GM12878 (cell line): ENCODE data around the gene SETBP1.

ENCODE experiments used
- CBX5 ChIP-seq: sonication (generic); IDR thresholded peaks from 2 replicates; pipeline ENCODE4 v1.6.1; 2016; ENCODE audit warnings: low read depth, moderate library complexity, mild to moderate bottlenecking, inconsistent platforms
- EZH2 ChIP-seq: IDR thresholded peaks from 2 replicates; pipeline ENCODE4 v1.6.1; 2012; ENCODE audit warnings: low read depth, mild to moderate bottlenecking, control low read depth, inconsistent platforms, low read length, borderline replicate concordance; ENCODE audit not compliant: control insufficient read depth
- RAD21 ChIP-seq: IDR thresholded peaks from 2 replicates; pipeline ENCODE4 v1.6.1; 2011; ENCODE audit warnings: mild to moderate bottlenecking, low read depth, low read length, moderate library complexity; ENCODE audit not compliant: insufficient read depth
- SIN3A ChIP-seq: IDR thresholded peaks from 2 replicates; pipeline ENCODE4 v1.6.1; 2012; ENCODE audit warnings: low read depth, low read length, improper control_type of control experiment
- SP1 ChIP-seq: IDR thresholded peaks from one replicate; pipeline ENCODE4 v1.6.1; 2011; ENCODE audit warnings: low read depth, low read length
- TF ChIP-seq, protein P1 (sequence below), 3 experiments: IDR thresholded peaks in 2 of 3; conservative IDR thresholded peaks in 1 of 3; 2 replicates each; pipeline ENCODE4 v1.5.1; 2011; ENCODE audit warnings: low read depth in 3 of 3, low read length in 3 of 3, mild to moderate bottlenecking in 3 of 3, control low read depth in 2 of 3, moderate library complexity in 2 of 3, inconsistent platforms in 1 of 3, mixed read lengths in 1 of 3; ENCODE audit not compliant: control insufficient read depth in 2 of 3, insufficient read depth in 1 of 3; ENCODE audit errors: extremely low read depth in 1 of 3
- TF ChIP-seq, protein P2 (sequence below): IDR thresholded peaks from 2 replicates; pipeline ENCODE4 v1.6.1; 2011; ENCODE audit warnings: mild to moderate bottlenecking, low read depth, low read length, moderate library complexity; ENCODE audit not compliant: insufficient replicate concordance

DNA sequence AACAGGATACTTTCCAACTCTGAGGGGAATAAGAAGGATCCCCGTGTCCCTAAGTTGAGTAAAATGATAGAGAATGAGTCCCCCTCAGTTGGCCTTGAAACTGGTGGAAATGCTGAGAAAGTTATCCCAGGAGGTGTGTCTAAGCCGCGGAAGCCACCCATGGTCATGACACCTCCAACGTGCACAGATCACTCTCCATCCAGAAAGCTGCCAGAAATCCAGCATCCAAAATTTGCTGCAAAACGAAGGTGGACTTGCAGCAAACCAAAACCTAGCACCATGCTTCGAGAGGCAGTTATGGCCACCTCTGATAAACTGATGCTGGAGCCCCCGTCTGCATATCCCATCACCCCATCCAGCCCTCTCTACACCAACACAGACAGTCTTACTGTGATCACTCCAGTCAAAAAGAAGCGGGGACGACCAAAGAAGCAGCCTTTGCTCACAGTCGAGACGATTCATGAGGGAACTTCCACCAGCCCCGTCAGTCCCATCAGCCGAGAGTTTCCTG is 270.1 kb downstream of the SETBP1 start:
- TF ChIP-seq RAD21, result no peak
- TF ChIP-seq, protein P1, sequence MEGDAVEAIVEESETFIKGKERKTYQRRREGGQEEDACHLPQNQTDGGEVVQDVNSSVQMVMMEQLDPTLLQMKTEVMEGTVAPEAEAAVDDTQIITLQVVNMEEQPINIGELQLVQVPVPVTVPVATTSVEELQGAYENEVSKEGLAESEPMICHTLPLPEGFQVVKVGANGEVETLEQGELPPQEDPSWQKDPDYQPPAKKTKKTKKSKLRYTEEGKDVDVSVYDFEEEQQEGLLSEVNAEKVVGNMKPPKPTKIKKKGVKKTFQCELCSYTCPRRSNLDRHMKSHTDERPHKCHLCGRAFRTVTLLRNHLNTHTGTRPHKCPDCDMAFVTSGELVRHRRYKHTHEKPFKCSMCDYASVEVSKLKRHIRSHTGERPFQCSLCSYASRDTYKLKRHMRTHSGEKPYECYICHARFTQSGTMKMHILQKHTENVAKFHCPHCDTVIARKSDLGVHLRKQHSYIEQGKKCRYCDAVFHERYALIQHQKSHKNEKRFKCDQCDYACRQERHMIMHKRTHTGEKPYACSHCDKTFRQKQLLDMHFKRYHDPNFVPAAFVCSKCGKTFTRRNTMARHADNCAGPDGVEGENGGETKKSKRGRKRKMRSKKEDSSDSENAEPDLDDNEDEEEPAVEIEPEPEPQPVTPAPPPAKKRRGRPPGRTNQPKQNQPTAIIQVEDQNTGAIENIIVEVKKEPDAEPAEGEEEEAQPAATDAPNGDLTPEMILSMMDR (IDR thresholded peaks at IDR 0.05 in 2 of 3, conservative IDR thresholded peaks at IDR 0.05 in 1 of 3; ENCODE audit: control insufficient read depth in 2 of 3, extremely low read depth in 1 of 3, insufficient read depth in 1 of 3, low read depth in 3 of 3, low read length in 3 of 3), result no peak
- no peak for TF ChIP-seq CBX5
- TF ChIP-seq SP1, result no peak
- no peak for TF ChIP-seq EZH2
- TF ChIP-seq SIN3A, result no peak
- TF ChIP-seq, protein P2, sequence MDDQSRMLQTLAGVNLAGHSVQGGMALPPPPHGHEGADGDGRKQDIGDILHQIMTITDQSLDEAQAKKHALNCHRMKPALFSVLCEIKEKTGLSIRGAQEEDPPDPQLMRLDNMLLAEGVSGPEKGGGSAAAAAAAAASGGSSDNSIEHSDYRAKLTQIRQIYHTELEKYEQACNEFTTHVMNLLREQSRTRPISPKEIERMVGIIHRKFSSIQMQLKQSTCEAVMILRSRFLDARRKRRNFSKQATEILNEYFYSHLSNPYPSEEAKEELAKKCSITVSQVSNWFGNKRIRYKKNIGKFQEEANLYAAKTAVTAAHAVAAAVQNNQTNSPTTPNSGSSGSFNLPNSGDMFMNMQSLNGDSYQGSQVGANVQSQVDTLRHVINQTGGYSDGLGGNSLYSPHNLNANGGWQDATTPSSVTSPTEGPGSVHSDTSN, result no peak
